Adipose tissue (tissue), 3 donors: ENCODE measurements around the gene CDC25B. TPM values are rescaled to one million over a fixed set of nuclear protein-coding genes. Genes with fewer than 3 reads are reported as not detected.

Source experiments
- H3K27ac ChIP-seq: one replicate; pipeline ENCODE4 v1.5.1; 2013; ENCODE audit warnings: low read depth, low read length
- WGBS, 3 donors: extraction: QIAGEN DNeasy Blood & Tissue Kit; methylation state at CpG; one replicate each; pipeline ENCODE4 v1.1.7; 2013; 5-methylcytosine and 5-hydroxymethylcytosine counted together
- polyA plus RNA-seq, 3 donors: library from polyadenylated mRNA; stranded (reverse); fragments of 200-250 nt; gene quantifications; one replicate each; pipeline ENCODE4 v1.2.3, GENCODE V29; 2013
- donor health status: healthy with polysubstance abuse.
- donor health status: Bipolar disorder and iron deficiency.
- donor health status: healthy.

The CDC25B gene
- polyA plus RNA-seq, 3 donors, result 6.6 to 33.5 (median 12.9) TPM

GRCh38 chr20:3760655-3761348, 35.3 kb upstream of the CDC25B start:
- H3K27ac ChIP-seq, result no peak overlapping the region

GRCh38 chr20:3763671-3764601, 32.2 kb upstream of the CDC25B start:
- no peak overlapping the region for H3K27ac ChIP-seq
- WGBS, 3 donors, result 73 to 86% (median 80%) methylated on average over 8 of the region's 8 CpGs

More at GRCh38 chr20:3760655-3761348, 35.3 kb upstream of the CDC25B start:
- WGBS, 3 donors, result 71 to 85% (median 77%) methylated on average over 10 of the region's 10 CpGs

GRCh38 chr20:3764659-3765058, 31.5 kb upstream of the CDC25B start:
- H3K27ac ChIP-seq, result no peak overlapping the region
- 70 to 91% (median 80%) methylated on average over 3 of the region's 3 CpGs for WGBS, 3 donors

GRCh38 chr20:3765171-3765882, 30.8 kb upstream of the CDC25B start:
- WGBS, 3 donors, result 38 to 79% (median 48%) methylated on average over 3 of the region's 3 CpGs
- no peak overlapping the region for H3K27ac ChIP-seq

GRCh38 chr20:3766422-3767109, 29.5 kb upstream of the CDC25B start:
- H3K27ac ChIP-seq, result no peak overlapping the region
- WGBS, 3 donors, result 14 to 38% (median 16%) methylated on average over 7 to 9 of the region's 9 CpGs

GRCh38 chr20:3767110-3767426, 29.0 kb upstream of the CDC25B start:
- WGBS, 3 donors, result 0 to 5% (median 1%) methylated on average over 21 of the region's 21 CpGs
- no peak overlapping the region for H3K27ac ChIP-seq

- 0 to 1% (median 1%) methylated on average over 72 to 80 of the region's 80 CpGs for WGBS, 3 donors
Measured at GRCh38 chr20:3767427-3768341, 28.4 kb upstream of the CDC25B start, which contains the start of gene ADISSP. TSS of gene ADISSP (minus strand) at chr20:3767753. CDS start at chr20:3760100, 7,653 bp downstream.

GRCh38 chr20:3768342-3769130, 27.6 kb upstream of the CDC25B start:
- H3K27ac ChIP-seq, result peak overlapping the region; percentile 29
- WGBS, 3 donors, result 2 to 3% (median 2%) methylated on average over 49 to 51 of the region's 51 CpGs

More at GRCh38 chr20:3767427-3768341, 28.4 kb upstream of the CDC25B start, which contains the start of gene ADISSP:
- peak within 1 kb of the TSS; percentile 29 for H3K27ac ChIP-seq

GRCh38 chr20:3771552-3772058, 24.5 kb upstream of the CDC25B start:
- 63 to 82% (median 68%) methylated on average over 7 of the region's 7 CpGs for WGBS, 3 donors
- no peak overlapping the region for H3K27ac ChIP-seq

- no peak overlapping the region for H3K27ac ChIP-seq
- 87 to 91% (median 89%) methylated on average over 4 of the region's 4 CpGs for WGBS, 3 donors
Measured at GRCh38 chr20:3775457-3776108, 20.5 kb upstream of the CDC25B start.

- WGBS, 3 donors, result 11 to 21% (median 14%) methylated on average over 13 to 16 of the region's 16 CpGs
- no peak overlapping the region for H3K27ac ChIP-seq
Measured at GRCh38 chr20:3777381-3777715, 18.8 kb upstream of the CDC25B start.

GRCh38 chr20:3777716-3778629, 18.1 kb upstream of the CDC25B start:
- no peak overlapping the region for H3K27ac ChIP-seq
- WGBS, 3 donors, result 4 to 5% (median 5%) methylated on average over 57 to 70 of the region's 70 CpGs

GRCh38 chr20:3778976-3779375, 17.1 kb upstream of the CDC25B start:
- H3K27ac ChIP-seq, result no peak overlapping the region
- WGBS, 3 donors, result 35 to 61% (median 45%) methylated on average over 16 to 18 of the region's 18 CpGs

GRCh38 chr20:3781153-3781910, 14.8 kb upstream of the CDC25B start, which contains the start of gene SPEF1:
TSS of gene SPEF1 (minus strand) at chr20:3781448. CDS start at chr20:3781287, 161 bp downstream.
- no peak within 1 kb of the TSS for H3K27ac ChIP-seq
- WGBS, 3 donors, result 13 to 17% (median 14%) methylated on average over 28 of the region's 28 CpGs
